K562 treated with DMSO at 1 percent for 4 hours (cell line): Measurements from ENCODE around the gene COQ8A. TPM values are rescaled to one million over a fixed set of nuclear protein-coding genes. Genes with fewer than 3 reads are reported as not detected.

Experiments
- total RNA-seq: library from RNA; unstranded; fragments of 300-600 nt; gene quantifications from 2 replicates; pipeline ENCODE4 v1.2.3, GENCODE V29; 2022; ENCODE audit not compliant: insufficient read depth

Gene COQ8A
- total RNA-seq: 66.0 and 87.8 TPM in 2 replicates

DNA sequence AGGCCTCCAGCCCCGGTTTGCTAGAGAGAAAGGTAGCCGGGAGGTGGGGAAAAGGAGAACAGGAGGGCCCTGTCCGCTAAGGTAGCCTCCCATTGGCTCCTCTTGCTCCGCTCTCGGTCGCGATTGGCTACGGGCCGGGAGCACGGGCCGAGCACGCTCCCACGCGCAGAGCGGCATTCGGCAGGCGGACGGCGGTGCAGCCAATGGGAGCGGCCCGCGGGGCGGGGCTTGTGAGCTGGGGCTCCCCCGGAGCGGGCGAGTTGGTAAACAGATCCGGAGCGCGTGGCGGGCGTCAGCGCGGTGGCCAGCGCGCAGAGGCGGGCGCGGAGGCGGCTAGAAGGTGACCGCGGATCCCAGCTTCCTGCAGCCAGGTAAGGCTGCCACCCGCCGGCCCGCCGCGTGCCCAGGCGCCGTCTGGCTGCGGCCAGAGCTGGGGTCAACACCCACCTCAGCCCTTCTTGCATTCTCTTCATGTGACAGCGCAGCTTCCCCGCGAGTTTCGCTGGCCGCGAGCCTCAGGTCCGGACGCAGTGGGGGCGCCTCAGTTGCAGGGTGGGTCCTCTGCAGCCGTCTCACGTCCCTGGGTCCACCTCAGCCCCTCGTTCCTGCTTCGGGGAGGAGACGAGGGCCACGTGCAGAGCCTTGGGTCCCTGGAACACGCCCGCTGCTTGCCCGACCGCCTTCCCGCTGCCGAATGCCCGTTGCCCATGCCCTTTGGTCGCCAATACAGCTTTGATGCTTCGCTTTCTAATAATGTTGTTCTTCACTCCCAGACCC is at the start of gene COQ8A:
Gene COQ8A, plus strand, starts transcription at position 266 of the 777 bp plus-strand sequence. CDS start 21,092 bp downstream, outside the sequence.

Other genes starting within 250 kb of the COQ8A start
- gene ITPKB, start 201.0 kb upstream of the COQ8A start, total RNA-seq: not detected in 2 replicates
- gene PSEN2, start 69.7 kb upstream of the COQ8A start, total RNA-seq: 11.5 and 12.0 TPM in 2 replicates